B cell (primary cell): ENCODE measurements around the gene AARS1.

ENCODE experiments used
- CTCF ChIP-seq: fragments of 200-600 bp; IDR thresholded peaks from one replicate; pipeline ENCODE4 v1.8.0; 2022; ENCODE audit warnings: antibody characterized with exemption, mild to moderate bottlenecking
- EZH2 ChIP-seq: IDR thresholded peaks from 2 replicates; pipeline ENCODE4 v1.6.1; 2012; ENCODE audit warnings: borderline replicate concordance, low read depth, mild to moderate bottlenecking, moderate library complexity, low read length; ENCODE audit not compliant: insufficient read depth, poor library complexity, severe bottlenecking

GRCh38 chr16:70304892-70305448 lies 15.7 kb upstream of the AARS1 start:
- no peak for TF ChIP-seq EZH2
- no peak for TF ChIP-seq CTCF
